Measurements from ENCODE around the gene SORCS2. TPM values are rescaled to one million over a fixed set of nuclear protein-coding genes. Genes with fewer than 3 reads are reported as not detected.

SORCS2 gene
- total RNA-seq, 4 donors from 2014 or later = 2.0 to 7.4 (median 3.6) TPM

DNA sequence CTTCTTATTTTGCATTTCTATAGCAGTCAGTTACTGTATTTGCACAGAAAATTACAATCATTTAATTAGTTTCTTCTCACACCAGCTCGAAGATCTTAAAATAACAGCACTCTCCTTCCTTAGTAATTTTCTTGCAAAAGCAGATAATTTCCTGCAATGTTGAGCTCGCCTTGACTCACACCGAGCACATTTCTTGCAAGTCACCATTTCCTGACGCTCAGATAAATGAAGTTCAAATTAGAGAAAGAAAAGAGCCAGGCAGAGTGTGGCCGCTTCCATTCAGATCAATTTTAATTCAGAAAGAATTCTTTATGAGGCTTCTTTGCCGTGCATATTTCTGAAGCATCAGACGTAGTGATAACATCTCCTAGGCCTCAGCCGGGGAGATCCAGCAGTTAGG lies 10.1 kb downstream of the SORCS2 start:
- H3K9me3 ChIP-seq = no peaks in the 10 kb centered on the region
- WGBS, 2 donors (ENCODE audit: low coverage in 1 of 2) = 61 to 65% methylated on average over 8 of the region's 8 CpGs
- no peaks in the 10 kb centered on the region for H3K36me3 ChIP-seq
- TF ChIP-seq, protein P1, sequence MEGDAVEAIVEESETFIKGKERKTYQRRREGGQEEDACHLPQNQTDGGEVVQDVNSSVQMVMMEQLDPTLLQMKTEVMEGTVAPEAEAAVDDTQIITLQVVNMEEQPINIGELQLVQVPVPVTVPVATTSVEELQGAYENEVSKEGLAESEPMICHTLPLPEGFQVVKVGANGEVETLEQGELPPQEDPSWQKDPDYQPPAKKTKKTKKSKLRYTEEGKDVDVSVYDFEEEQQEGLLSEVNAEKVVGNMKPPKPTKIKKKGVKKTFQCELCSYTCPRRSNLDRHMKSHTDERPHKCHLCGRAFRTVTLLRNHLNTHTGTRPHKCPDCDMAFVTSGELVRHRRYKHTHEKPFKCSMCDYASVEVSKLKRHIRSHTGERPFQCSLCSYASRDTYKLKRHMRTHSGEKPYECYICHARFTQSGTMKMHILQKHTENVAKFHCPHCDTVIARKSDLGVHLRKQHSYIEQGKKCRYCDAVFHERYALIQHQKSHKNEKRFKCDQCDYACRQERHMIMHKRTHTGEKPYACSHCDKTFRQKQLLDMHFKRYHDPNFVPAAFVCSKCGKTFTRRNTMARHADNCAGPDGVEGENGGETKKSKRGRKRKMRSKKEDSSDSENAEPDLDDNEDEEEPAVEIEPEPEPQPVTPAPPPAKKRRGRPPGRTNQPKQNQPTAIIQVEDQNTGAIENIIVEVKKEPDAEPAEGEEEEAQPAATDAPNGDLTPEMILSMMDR (IDR thresholded peaks at IDR 0.05) = no peak
- H3K27me3 ChIP-seq = no peaks in the 10 kb centered on the region
- no peak overlapping the region for H3K4me3 ChIP-seq
- H3K4me1 ChIP-seq = peaks cover 0 to 47% (median 20%) of the 10 kb centered on the region in 3 donors
- peak overlapping the region in 2 of 4 donors; percentile 0 to 21 for H3K27ac ChIP-seq
- no peak for ATAC-seq

DNA sequence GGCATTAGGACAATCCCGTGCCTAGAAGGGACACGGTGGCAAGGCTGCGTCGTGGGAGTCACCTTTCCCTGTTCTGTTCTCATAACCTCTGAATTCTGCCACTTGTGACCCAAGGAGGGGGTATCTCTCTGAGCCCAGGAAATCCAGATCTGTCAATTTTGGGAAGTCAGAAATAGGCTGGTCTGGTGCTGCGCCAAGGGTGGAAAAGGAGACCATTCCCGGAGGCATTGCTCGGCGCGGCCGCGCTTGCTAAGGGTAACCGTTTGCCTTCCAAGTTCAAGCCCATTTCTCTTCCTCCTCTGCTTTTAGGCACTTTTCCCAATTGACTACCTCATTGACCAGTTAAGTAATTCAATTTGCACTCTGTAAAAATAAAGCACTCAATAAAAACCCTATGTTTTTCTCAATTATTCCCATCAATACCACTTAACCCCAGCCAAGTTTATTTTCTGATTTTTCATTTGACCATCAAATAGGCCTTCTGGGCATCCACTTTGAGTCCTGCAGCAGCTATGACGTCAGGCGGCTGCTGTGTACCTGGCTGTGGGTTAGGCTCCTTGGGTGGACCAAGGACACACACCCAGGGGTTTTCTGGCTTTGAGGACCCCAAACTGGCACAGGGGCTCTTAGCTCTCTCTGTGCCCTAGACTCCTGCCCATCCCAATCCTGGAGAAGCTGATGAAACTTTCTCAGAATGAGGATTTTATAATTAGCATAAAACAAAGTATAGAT lies 12.5 kb downstream of the SORCS2 start:
- WGBS, 2 donors (ENCODE audit: low coverage in 1 of 2) = 76 to 83% methylated on average over 10 to 11 of the region's 14 CpGs
- Histone ChIP-seq H3K27me3 (no peaks in the 10 kb centered on the region), H3K4me1 (peaks cover 2 to 64% (median 30%) of the 10 kb centered on the region in 3 donors), H3K27ac (peak overlapping the region in 2 of 4 donors; percentile 85 to 86), H3K4me3 (no peak overlapping the region), H3K9me3 (no peaks in the 10 kb centered on the region), H3K36me3 (no peaks in the 10 kb centered on the region)
- no peak for TF ChIP-seq EP300 (IDR thresholded peaks at IDR 0.05)
- TF ChIP-seq POLR2A (IDR thresholded peaks at IDR 0.05) = no peak
- TF ChIP-seq, protein P1 (IDR thresholded peaks at IDR 0.05) = no peak
- no peak for TF ChIP-seq POLR2AphosphoS5 (IDR thresholded peaks at IDR 0.05)
- no peak for ATAC-seq

- ATAC-seq = peak; percentile 35
- Histone ChIP-seq H3K36me3 (no peaks in the 10 kb centered on the region), H3K27ac (peak overlapping the region; percentile 21 to 86 (median 84)), H3K4me1 (peaks cover 2 to 72% (median 30%) of the 10 kb centered on the region in 3 donors), H3K9me3 (no peaks in the 10 kb centered on the region), H3K27me3 (no peaks in the 10 kb centered on the region), H3K4me3 (no peak overlapping the region)
- 0% methylated on average over 1 of the region's 9 CpGs; no CpG with 5 or more reads in 1 of the 2 donors for WGBS, 2 donors (ENCODE audit: low coverage in 1 of 2)
- TF ChIP-seq, protein P1 (IDR thresholded peaks at IDR 0.05) = no peak
- peak; percentile 49 for TF ChIP-seq POLR2AphosphoS5 (IDR thresholded peaks at IDR 0.05)
Measured at GRCh38 chr4:7206385-7206784, 14.0 kb downstream of the SORCS2 start.

DNA sequence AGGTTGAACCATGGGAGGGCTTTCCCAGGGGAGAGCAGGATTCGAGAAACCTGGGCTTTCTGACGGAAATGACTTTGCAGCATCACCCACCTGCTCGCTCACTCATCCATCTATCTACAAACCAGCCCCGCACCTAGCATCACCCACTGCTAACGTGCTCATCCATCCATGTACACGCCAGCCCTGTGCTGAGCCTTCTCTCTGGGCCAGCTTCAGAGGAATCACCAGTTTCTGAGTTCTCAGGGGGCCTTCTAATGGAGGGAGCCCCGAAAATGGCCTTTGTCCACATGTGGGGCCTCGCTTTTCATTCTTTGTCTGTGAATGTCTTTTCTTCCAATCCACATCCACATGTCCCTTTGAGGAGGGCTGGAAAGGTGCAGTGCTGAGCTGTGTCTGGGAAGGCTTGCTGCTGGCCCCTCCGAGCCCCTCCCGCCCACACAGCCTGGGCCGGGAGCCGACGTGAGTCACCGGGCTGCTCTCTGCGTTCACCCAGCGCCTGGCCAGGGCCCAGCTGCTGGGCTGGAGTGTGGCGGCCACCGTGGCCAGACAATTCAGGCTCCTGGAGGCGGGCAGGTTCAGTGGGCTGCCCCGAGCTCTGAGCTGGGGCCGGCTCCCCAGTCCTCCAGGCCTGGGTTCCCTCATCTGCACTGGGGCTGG lies 14.7 kb downstream of the SORCS2 start:
- peak; percentile 97 for ATAC-seq
- WGBS, 2 donors (ENCODE audit: low coverage in 1 of 2) = 8 to 19% methylated on average over 4 to 6 of the region's 21 CpGs
- no peaks in the 10 kb centered on the region for H3K36me3 ChIP-seq
- TF ChIP-seq POLR2A (IDR thresholded peaks at IDR 0.05) = no peak
- TF ChIP-seq POLR2AphosphoS5 (IDR thresholded peaks at IDR 0.05) = peak; percentile 85
- H3K27ac ChIP-seq = peak overlapping the region; percentile 21 to 86 (median 84)
- H3K9me3 ChIP-seq = no peaks in the 10 kb centered on the region
- H3K4me1 ChIP-seq = peaks cover 2 to 65% (median 30%) of the 10 kb centered on the region in 3 donors
- peak overlapping the region in 1 of 2 donors; percentile 1 for H3K4me3 ChIP-seq
- H3K27me3 ChIP-seq = no peaks in the 10 kb centered on the region

- 18 to 30% methylated on average over 3 to 4 of the region's 11 CpGs for WGBS, 2 donors (ENCODE audit: low coverage in 1 of 2)
- H3K4me3 ChIP-seq = peak overlapping the region in 1 of 2 donors; percentile 1
- H3K9me3 ChIP-seq = no peaks in the 10 kb centered on the region
- no peak for ATAC-seq
- peak overlapping the region; percentile 27 to 86 (median 84) for H3K27ac ChIP-seq
- no peak for TF ChIP-seq POLR2A (IDR thresholded peaks at IDR 0.05)
- TF ChIP-seq, protein P1 (IDR thresholded peaks at IDR 0.05) = no peak
- no peak for TF ChIP-seq POLR2AphosphoS5 (IDR thresholded peaks at IDR 0.05)
- no peak for TF ChIP-seq EP300 (IDR thresholded peaks at IDR 0.05)
- peaks cover 2 to 64% (median 30%) of the 10 kb centered on the region in 3 donors for H3K4me1 ChIP-seq
- no peaks in the 10 kb centered on the region for H3K36me3 ChIP-seq
- no peaks in the 10 kb centered on the region for H3K27me3 ChIP-seq
Measured at GRCh38 chr4:7207628-7208231, 15.4 kb downstream of the SORCS2 start.
